ENCODE data around the gene DCAF4L1.

DCAF4L1 gene

DNA sequence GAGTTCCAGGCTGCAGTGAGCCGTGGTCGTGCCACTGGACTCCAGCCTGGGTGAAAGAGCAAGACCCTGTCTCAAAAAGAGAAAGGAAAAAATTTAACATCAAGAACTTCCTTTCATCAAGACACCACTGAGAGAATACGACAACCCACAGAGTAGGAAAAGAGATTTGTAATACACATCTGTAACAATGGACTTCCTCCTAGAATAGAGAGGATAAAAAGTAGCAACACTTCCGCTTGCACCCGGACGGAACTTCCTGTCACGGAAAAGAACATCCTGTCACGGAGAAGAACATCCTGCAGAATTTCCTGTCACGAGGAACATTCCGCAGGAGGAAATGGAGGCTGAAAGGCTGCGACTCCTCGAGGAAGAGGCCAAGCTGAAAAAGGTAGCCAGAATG is at the start of gene DCAF4L1:
TSS of gene DCAF4L1 (plus strand) at position 301 of the 400 bp plus-strand sequence. CDS start at position 338, 37 bp downstream.
- DNase-seq, result no peak

DNA sequence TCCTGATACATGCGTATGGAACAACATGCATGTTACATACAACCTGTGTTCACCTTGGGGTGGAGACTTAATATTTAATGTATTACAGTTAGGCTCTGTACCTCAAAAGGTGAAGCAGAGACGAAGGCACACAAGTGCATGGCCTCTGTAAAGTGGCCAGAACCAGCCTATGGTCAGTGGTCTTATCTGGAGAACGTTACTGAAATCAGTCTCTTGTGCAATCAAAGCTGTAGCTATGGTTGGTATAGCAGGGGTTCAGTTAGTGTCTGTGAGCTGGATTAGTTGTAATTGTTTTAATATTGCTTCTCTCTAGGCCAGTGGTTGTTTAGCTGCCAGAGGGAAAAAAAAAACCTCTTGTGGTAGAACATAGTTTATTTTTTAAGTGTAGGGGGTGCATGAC is 48.6 kb upstream of the DCAF4L1 start:
- no peak for DNase-seq

GRCh38 chr4:41933997-41934503 is 47.5 kb upstream of the DCAF4L1 start:
- no peak for DNase-seq

GRCh38 chr4:41934514-41934900 is 47.0 kb upstream of the DCAF4L1 start:
- DNase-seq, result no peak

DNA sequence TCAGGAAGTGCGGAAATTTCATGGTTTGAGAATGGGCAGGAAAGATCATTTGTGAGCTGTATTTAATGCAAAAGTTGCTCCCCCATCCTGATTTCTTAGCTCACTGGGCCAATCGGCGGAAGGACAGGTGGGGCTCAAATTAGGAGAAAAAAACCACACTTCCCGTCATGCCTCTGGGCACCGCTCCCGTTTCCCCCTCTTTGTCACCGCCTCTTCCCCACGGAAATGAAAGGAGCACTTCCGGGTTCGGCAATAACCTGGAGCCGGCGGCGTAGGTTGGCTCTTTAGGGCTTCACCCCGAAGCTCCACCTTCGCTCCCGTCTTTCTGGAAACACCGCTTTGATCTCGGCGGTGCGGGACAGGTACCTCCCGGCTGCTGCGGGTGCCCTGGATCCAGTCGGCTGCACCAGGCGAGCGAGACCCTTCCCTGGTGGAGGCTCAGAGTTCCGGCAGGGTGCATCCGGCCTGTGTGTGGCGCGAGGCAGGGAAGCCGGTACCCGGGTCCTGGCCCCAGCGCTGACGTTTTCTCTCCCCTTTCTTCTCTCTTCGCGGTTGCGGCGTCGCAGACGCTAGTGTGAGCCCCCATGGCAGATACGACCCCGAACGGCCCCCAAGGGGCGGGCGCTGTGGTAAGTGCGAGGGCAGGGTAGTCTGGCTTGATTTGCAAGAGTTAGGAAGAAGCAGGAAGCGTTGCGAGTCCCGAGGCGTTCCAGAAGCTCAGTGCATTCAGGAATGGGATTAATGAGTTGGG is 46.5 kb upstream of the DCAF4L1 start, which contains the start of gene TMEM33:
TSS of gene TMEM33 (plus strand) at position 529 of the 751 bp plus-strand sequence. CDS start at position 585, 56 bp downstream.
- DNase-seq, result peak; percentile 70

- no peak for DNase-seq
Measured at GRCh38 chr4:41935652-41936021, 45.9 kb upstream of the DCAF4L1 start.

DNA sequence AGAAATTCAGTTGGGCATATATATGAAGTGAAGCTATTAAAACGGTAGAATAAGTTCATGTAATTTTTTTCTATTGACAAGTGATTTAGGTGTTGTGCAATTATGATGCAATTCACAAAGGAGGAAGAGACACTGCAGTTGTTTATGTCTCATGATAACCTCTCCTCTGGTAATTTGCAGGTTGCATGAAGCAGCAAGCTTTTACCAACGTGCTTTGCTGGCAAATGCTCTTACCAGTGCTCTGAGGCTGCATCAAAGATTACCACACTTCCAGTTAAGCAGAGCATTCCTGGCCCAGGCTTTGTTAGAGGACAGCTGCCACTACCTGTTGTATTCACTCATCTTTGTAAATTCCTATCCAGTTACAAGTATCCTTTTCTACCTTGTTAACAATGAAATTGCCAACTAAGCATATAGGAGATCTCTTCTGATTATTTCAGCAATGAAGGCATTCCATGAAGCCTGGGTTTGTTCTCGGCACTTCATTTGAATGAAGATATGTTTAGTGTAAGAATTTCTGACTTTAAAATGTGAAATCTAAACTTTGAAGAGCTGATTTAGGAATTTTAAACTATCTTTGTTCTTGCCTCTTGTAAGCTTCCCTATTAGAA is 42.4 kb upstream of the DCAF4L1 start:
- no peak for DNase-seq

GRCh38 chr4:41940834-41941233 is 40.7 kb upstream of the DCAF4L1 start:
- DNase-seq, result no peak

DNA sequence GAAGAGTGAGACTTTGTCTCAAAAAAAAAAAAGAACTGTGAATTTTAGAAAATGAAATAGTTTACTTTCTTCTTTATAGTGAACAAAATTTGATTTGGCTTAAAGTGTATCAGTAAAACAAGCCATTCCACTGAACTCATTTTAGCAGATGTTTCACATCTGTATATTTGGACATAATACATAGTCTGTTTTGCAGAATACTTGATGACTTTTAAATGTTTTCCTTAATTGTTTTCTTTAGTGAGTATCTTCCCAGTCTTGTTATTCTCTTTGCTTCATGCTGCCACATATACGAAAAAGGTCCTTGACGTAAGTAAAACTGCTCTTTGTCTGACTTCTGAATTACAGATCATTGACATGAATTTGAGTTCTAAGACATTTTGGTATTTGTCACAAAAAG is 38.0 kb upstream of the DCAF4L1 start:
- DNase-seq, result no peak

- DNase-seq, result no peak
Measured at GRCh38 chr4:41944089-41944488, 37.5 kb upstream of the DCAF4L1 start.

GRCh38 chr4:41949531-41949930 is 32.0 kb upstream of the DCAF4L1 start:
- DNase-seq, result no peak

GRCh38 chr4:41957634-41958033 is 23.9 kb upstream of the DCAF4L1 start:
- DNase-seq, result no peak

DNA sequence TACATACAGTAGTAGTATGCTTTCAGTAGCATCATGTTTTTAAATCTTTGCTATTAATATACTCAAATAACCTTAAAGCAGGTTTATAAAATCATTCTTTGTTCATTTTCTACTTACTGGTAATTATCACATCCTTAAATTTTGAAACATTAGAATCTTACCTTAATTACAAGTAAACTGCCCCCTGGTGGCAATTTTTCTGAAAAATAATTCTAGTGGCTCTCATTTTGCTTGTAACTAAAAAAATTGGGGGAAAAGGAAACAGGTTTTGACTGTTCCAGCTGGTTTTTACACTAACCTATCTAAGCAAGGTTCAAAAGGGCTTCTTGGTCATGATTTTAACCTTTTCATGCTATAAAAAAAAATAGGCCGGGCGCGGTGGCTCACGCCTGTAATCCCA is 18.5 kb upstream of the DCAF4L1 start:
- DNase-seq, result no peak

DNA sequence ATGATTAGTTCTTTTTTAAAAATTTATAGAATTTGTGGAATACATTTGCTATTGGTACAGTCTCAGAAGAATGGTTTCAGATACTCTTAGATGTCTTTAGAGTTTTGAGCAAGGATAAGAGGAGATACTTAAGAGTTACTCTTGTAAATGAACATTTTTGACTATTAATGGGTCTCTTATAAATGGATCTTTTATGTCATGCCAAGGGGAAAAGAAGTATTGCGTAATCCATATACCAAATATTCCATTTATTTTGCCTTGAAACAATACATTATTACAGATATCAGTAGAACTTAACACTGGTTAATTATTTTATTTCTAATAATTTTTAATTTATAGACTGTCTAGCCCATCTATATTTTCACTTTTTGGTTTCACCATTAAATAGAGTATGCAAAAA is 17.2 kb upstream of the DCAF4L1 start:
- no peak for DNase-seq

GRCh38 chr4:41967392-41967791 is 14.2 kb upstream of the DCAF4L1 start:
- DNase-seq, result no peak

- DNase-seq, result no peak
Measured at GRCh38 chr4:41969671-41970070, 11.9 kb upstream of the DCAF4L1 start.

DNA sequence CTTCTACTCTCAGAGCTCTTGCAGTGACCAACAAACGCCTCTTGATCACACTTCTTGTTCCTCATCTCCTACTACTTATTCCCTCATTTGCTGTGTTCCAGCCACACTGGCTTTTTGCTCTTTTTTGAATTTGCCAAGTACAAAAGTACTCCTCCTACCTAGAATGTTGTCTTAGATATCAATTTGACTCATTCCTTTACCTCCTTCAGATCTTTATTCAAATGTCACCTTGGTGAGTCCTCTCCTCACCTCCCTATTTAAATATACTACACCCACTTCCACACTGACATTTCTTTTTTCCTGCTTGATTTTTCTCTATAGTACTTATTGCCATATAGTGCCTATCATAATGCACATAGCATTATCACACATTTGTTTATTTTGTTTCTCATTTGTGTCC is 6.2 kb upstream of the DCAF4L1 start:
- no peak for DNase-seq

DNA sequence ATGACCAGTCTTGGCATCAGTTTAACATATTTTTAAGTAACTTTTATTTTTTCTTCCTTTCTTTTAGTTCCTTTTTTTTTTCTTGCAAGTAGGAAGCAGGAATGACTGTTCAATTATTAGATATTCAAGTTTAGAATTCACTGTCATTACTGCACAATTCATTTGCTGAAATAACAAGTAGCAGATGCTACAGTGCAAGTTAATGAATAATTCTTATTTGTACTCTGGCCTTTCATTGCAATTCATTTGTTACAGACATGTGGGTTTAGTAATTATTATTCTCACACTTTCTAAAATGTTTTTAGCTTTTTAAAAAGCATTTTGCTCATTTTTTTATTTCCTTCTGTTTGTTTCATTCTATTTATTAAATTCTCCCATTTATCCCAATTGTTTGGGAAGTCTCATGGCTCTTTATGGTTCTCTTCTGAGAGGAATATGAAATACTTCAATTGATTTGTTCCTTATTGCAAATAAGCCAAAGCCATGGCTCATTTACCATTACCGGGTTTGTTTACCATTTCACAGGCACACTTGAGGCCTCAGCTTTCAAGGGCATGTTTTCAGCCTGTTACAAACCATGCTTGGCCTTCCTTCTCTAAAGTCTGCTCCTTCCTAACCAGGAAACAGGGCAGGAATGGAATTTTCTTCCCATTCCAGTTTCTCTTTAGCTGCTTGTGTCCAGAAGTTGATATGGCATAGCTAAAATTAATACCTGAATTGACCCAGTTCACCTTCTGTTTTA is 4.6 kb upstream of the DCAF4L1 start:
- DNase-seq, result no peak

DNA sequence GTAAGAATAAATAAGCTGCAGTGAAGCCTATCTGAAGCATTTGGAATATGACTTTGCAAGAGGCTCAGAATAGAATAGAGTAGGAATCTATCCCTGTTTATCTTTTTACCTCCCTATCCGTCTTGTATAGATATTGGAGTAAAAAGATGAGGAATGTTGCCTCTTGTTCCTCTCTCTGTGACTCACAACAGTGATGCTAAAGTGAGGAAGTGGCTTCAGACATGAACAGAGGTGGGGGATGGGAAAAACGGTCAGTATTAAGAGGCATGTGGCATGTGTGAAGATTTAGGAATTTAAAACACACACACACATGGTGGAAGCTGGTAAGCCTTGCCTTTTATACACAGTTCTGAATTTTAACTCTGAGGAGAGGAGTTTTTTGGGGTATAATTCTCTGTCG is 3.8 kb upstream of the DCAF4L1 start:
- DNase-seq, result no peak

DNA sequence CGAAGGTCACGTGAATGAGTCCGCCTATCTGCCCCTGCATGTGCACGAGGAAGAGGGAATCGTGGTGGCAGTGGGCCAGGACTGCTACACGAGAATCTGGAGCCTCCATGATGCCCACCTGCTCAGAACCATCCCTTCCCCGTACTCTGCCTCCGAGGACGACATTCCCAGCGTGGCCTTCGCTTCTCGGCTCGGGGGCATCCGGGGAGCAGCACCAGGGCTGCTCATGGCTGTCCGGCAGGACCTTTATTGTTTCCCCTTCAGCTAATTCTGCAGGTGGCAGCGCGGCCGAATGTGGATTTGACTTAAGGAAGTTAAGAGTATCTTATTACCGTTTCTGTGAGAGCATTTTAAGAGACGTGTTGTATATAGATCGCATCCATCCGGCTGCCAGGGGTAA is 1.2 kb downstream of the DCAF4L1 start:
- no peak for DNase-seq

DNA sequence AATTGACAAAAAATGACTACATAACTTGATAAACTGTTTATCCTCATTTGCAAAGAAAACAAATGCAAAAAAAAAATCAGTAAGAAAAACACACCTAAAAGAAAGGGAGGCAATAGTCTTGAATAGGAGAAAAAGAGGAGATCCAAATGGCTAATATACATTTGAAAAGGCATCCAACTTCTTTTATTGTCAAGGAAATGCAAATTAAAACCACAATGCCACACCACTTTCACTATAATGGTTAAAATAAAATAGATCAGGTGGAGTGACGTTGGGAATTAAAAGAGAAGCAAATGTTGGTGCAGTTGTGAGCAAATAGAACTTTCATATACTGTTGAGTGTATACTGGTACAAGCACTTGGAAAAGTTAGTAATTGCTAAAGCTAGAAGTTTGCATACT is 3.6 kb downstream of the DCAF4L1 start:
- DNase-seq, result no peak

DNA sequence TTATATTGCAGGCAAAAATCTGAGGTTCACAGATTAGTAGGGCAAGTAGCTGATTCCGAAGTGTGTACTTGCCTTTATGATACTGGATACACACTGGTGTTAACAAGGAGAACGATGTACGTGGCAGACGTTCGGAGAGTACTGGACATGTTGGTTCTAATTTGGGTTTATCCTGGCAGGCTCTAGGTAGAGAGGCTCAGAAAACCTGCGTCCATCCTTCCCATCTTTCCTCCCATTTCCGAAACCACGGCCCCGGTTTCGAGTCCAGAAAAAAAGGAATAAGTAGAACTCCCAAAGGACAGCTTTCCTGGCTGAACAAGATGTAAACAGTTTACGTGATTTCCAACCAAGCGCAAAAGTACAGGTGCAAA is 8.4 kb downstream of the DCAF4L1 start:
- no peak for DNase-seq

DNA sequence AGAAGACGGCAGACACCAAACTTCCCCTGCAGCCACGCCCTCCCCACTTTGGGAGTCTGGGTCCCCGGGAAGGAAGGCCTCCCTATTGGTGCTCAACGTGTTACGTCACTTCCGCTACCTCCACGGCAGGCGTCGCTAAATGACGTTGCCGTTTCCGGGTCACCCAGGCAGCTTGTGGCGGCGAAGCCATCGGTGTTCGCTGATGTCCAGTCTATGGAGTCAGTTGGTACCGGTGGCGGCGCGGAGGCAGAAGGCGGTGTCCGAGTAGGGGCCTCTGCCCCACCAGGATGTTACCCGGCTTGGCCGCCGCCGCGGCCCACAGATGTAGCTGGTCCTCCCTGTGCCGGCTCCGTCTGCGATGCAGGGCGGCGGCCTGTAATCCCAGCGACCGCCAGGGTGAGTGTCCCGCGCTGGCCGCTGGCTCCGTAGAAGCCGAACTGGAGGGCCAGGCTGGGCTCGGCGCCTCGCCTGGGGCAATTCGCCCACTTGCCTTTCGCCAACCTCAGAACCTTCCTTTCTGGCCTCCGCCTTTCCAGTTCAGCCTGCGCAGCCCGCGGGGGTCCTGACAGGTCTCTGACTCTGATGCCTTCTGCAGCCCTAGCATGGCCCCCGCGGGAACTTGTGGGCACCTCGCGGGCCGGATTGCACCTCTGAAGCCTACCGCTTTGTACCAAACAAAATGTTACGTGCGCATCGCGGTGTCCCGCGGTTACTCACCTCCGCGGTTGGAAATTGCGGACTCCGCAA is 9.0 kb downstream of the DCAF4L1 start, which contains the start of gene SLC30A9:
TSS of gene SLC30A9 (plus strand) at position 166 of the 747 bp plus-strand sequence. CDS start at position 288, 122 bp downstream.
- DNase-seq, result peak; percentile 80
